Lung (tissue), 12 donors: Measurements from ENCODE around the gene ZNF606. TPM values are rescaled to one million over a fixed set of nuclear protein-coding genes. Genes with fewer than 3 reads are reported as not detected.

Experiments used
- ATAC-seq: fragments of 200-7000 bp; cut with Tn5 transposase; one replicate; pipeline ENCODE4 v1.9.1; 2020; ENCODE audit warnings: moderate number of reproducible peaks; ENCODE audit not compliant: insufficient read depth, low FRiP score
- DNase-seq, 3 donors: peaks; one replicate each; pipeline ENCODE4 v3.0.0-alpha.2; 2013 to 2017
- H3K27ac ChIP-seq, 2 donors: one replicate each; pipeline ENCODE4 v1.5.1; 2013; ENCODE audit warnings: mild to moderate bottlenecking in 2 of 2, moderate library complexity in 2 of 2, control low read depth in 1 of 2, inconsistent platforms in 1 of 2, low read depth in 1 of 2, low read length in 1 of 2
- H3K27me3 ChIP-seq, 3 donors: one replicate each; pipeline ENCODE4 v1.5.1; 2013; ENCODE audit warnings: low read length in 2 of 3; ENCODE audit not compliant: control insufficient read depth in 3 of 3, insufficient read depth in 3 of 3
- H3K36me3 ChIP-seq, 4 donors: one replicate each; pipeline ENCODE4 v1.5.1; 2013; ENCODE audit warnings: low read length in 4 of 4, mild to moderate bottlenecking in 1 of 4, moderate library complexity in 1 of 4; ENCODE audit not compliant: control insufficient read depth in 4 of 4, insufficient read depth in 4 of 4
- H3K4me1 ChIP-seq, 5 donors: one replicate each; pipeline ENCODE4 v1.5.1; 2013; ENCODE audit warnings: low read length in 5 of 5, mild to moderate bottlenecking in 2 of 5, moderate library complexity in 1 of 5; ENCODE audit not compliant: control insufficient read depth in 5 of 5, insufficient read depth in 5 of 5
- H3K4me3 ChIP-seq: one replicate; pipeline ENCODE4 v1.5.1; 2013; ENCODE audit warnings: mild to moderate bottlenecking, control low read depth, moderate library complexity
- H3K9ac ChIP-seq, 2 donors: one replicate each; pipeline ENCODE4 v1.5.1; 2013; ENCODE audit warnings: low read length in 2 of 2, control low read depth in 1 of 2; ENCODE audit not compliant: insufficient read depth in 1 of 2
- H3K9me3 ChIP-seq, 4 donors: one replicate each; pipeline ENCODE4 v1.5.1; 2013; ENCODE audit warnings: low read length in 3 of 4, mild to moderate bottlenecking in 1 of 4, moderate library complexity in 1 of 4; ENCODE audit not compliant: control insufficient read depth in 4 of 4, insufficient read depth in 3 of 4
- WGBS, 2 donors: extraction: QIAGEN DNeasy Blood & Tissue Kit; methylation state at CpG; one replicate each; pipeline ENCODE4 v1.1.7; 2013; 5-methylcytosine and 5-hydroxymethylcytosine counted together
- polyA plus RNA-seq, 2 donors: library from polyadenylated mRNA; stranded (reverse); fragments of 200-250 nt; gene quantifications; one replicate each; pipeline ENCODE4 v1.2.1, GENCODE V29; 2013
- total RNA-seq, 2 donors: library from RNA; depleted of rRNA in 1 of 2; stranded (reverse); fragments of >200 nt in 1 of 2; gene quantifications; one replicate each; pipeline ENCODE4 v1.2.1, GENCODE V29; 2014 to 2021
- TF ChIP-seq, protein P1 (sequence below): IDR thresholded peaks from 2 replicates; pipeline ENCODE4 v1.5.1; 2012; ENCODE audit warnings: mild to moderate bottlenecking; ENCODE audit errors: control extremely low read depth, extremely low read depth
- donor health status: control.
- donor health status: control.
- donor health status: Bipolar disorder and iron deficiency.
- donor health status: healthy.
- donor health status: DM: yes; HTN: yes; CAD: no.

Gene ZNF606
- total and polyA plus RNA-seq, 4 donors = 6.0 to 37.9 (median 11.7) TPM

DNA sequence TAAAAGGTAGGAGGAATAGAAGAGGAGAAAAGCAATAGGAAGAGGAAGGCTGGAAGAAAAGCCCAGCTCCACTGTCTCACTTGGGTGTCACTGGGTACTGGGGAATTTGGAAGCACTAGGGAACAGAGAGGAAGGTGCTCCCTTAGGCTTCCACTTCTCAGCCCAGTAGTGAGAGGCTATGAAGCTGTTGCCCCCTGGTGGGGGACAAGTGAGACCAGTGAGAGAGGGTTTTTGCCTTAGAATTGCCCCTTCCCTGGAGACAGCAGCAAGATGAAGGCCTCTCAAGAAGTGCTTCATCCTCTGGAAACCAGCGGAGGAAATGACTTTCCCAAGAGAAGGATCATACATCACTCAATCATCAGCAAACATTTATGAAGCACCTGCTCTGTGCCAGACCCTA is 4.7 kb upstream of the ZNF606 start:
- no peak overlapping the region for H3K4me3 ChIP-seq
- H3K27ac ChIP-seq = no peak overlapping the region
- no peaks in the 10 kb centered on the region for H3K27me3 ChIP-seq
- DNase-seq (no peak), ATAC-seq (no peak)
- peaks cover 5 to 22% (median 7%) of the 10 kb centered on the region in 5 donors for H3K4me1 ChIP-seq
- WGBS, 2 donors = 83 to 86% methylated on average over 1 of the region's 1 CpG
- peaks cover 6 to 27% (median 18%) of the 10 kb centered on the region in 4 donors for H3K36me3 ChIP-seq
- no peak overlapping the region for H3K9ac ChIP-seq
- TF ChIP-seq, protein P1, sequence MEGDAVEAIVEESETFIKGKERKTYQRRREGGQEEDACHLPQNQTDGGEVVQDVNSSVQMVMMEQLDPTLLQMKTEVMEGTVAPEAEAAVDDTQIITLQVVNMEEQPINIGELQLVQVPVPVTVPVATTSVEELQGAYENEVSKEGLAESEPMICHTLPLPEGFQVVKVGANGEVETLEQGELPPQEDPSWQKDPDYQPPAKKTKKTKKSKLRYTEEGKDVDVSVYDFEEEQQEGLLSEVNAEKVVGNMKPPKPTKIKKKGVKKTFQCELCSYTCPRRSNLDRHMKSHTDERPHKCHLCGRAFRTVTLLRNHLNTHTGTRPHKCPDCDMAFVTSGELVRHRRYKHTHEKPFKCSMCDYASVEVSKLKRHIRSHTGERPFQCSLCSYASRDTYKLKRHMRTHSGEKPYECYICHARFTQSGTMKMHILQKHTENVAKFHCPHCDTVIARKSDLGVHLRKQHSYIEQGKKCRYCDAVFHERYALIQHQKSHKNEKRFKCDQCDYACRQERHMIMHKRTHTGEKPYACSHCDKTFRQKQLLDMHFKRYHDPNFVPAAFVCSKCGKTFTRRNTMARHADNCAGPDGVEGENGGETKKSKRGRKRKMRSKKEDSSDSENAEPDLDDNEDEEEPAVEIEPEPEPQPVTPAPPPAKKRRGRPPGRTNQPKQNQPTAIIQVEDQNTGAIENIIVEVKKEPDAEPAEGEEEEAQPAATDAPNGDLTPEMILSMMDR = no peak
- peaks cover 0 to 56% (median 4%) of the 10 kb centered on the region in 4 donors for H3K9me3 ChIP-seq

DNA sequence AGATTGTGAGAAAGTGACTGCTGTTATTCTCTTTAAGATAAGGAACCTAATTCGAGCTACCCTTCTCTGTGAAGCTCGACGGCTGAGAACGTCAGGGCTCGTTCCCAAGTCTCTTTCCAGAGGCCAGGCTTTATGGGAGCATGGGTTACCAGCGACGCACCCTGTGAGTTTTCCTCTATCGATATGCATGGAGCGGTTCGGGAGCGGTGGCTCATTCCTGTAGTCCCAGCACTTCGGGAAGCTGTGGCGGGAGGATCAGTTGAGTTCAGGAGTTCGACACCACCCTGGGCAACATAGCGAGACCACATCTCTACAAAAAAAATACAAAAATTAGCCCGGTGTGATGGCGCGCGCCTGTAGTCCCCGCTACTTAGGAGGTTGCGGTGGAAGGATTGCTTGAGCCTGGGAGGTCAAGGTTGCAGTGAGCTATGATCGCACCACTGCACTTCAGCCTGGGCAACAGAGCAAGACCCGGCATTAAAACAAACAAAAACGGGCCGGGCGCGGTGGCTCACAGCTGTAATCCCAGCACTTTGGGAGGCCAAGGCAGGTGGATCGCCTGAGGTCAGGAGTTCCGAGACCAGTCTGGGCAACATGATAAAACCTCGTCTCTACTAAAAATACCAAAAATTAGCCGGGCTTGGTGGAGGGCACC is 681 bp upstream of the ZNF606 start:
- H3K4me1 ChIP-seq = peaks cover 4 to 24% (median 14%) of the 10 kb centered on the region in 5 donors
- ATAC-seq (no peak), DNase-seq (no peak)
- no peaks in the 10 kb centered on the region for H3K27me3 ChIP-seq
- peak overlapping the region; percentile 48 to 91 for H3K27ac ChIP-seq
- H3K36me3 ChIP-seq = peaks cover 9 to 57% (median 39%) of the 10 kb centered on the region in 4 donors
- H3K4me3 ChIP-seq = peak overlapping the region; percentile 94
- peak overlapping the region; percentile 84 to 94 for H3K9ac ChIP-seq
- peaks cover 0 to 56% (median 6%) of the 10 kb centered on the region in 4 donors for H3K9me3 ChIP-seq
- TF ChIP-seq, protein P1 = no peak
- 24 to 28% methylated on average over 31 of the region's 31 CpGs for WGBS, 2 donors

DNA sequence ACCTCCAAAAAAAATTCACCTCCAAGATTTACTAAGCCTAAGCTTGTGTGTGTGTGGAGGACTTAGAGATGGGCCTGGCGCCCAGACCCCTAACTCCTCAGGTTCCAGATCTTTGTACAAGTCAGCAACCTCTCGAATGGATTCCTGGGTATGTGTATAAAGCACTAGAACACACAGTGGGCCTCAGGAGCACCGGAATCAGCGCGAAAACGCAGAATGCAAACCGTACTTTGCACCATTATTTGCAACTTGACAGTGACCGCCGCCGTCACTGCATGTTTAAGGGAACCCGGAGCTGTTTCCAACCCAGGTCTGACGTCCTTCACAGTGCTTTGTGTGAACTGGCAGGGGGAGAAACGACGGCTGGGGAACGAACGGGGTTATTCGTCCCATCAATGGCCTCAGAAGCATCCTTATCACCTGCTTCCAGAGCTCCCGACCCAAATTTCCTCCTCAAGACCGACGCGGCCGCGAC is 688 bp downstream of the ZNF606 start:
- Histone ChIP-seq H3K36me3 (peaks cover 5 to 68% (median 42%) of the 10 kb centered on the region in 4 donors), H3K27me3 (no peaks in the 10 kb centered on the region), H3K4me3 (peak overlapping the region; percentile 94), H3K9ac (peak overlapping the region; percentile 94 to 98), H3K4me1 (peaks cover 4 to 24% (median 14%) of the 10 kb centered on the region in 5 donors), H3K27ac (peak overlapping the region; percentile 91), H3K9me3 (peaks cover 0 to 48% (median 7%) of the 10 kb centered on the region in 4 donors)
- WGBS, 2 donors = 2 to 7% methylated on average over 23 of the region's 23 CpGs
- ATAC-seq = no peak
- DNase-seq = peak; percentile 53 to 61 (median 58)
- TF ChIP-seq, protein P1 = no peak
